ENCODE measurements around the gene DNAH9.
"Not testable (repeated sequence)": the region's sequence is repeated elsewhere in the genome, so short reads cannot be mapped to it uniquely, and the experiment has no call there.

The DNAH9 gene

DNA sequence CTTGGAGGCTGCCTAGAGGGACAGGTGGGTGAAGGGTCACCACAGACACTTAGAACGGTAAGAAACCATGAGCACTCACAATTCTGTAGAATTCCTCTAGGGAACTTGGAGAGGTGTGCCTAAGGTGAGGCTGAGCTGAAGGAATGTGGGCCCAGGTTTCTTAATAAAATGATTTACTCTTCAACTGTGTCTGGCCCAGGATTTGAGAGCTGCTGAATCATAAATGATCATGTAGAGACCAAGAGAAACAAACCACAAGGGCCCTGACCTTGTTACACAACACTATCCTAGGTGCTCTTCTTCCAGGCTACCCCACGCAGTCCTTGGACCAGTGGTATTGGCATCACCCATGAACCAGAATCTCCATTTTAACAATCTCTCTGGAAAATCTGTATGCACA lies 371.3 kb downstream of the DNAH9 start:
- Histone ChIP-seq H4K20me1 (no peaks in the 10 kb centered on the region), H3K4me2 (no peak overlapping the region), H3K27ac (no peak overlapping the region), H3K9ac (no peak overlapping the region), H3K4me1 (no peaks in the 10 kb centered on the region), H3K4me3 (no peak overlapping the region), H3K36me3 (peaks cover 0 to 21% (median 6%) of the 10 kb centered on the region in 11 experiments; a peak in 10 of 22 replicates), H3K27me3 (no peaks in the 10 kb centered on the region), H3K9me3 (replicated peaks in 1 of 11) (peaks cover 36 to 49% (median 46%) of the 10 kb centered on the region in 11 experiments)
- TF ChIP-seq Cebpa-rat (IDR thresholded peaks at IDR 0.05) = no peak

DNA sequence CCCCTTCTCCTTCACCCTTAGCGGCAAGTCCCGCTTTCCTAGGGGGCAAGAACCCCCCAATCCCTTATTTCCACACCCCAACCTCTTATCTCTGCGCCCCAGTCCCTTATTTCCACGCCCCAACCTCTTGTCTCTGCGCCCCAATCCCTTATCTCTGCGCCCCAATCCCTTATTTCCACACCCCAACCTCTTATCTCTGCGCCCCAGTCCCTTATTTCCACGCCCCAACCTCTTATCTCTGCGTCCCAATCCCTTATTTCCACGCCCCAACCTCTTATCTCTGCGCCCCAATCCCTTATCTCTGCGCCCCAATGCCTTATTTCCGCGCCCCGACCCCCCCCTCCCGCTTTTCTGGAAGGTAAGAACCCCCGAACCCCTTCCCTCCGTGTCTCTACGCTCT lies 374.5 kb downstream of the DNAH9 start:
- not testable (repeated sequence) for H3K4me3 ChIP-seq, H3K4me2 ChIP-seq, H3K9ac ChIP-seq, H4K20me1 ChIP-seq, H3K27me3 ChIP-seq, H3K27ac ChIP-seq, H3K4me1 ChIP-seq
- peaks cover 9 to 18% (median 10%) of the 10 kb centered on the region in 11 experiments for H3K36me3 ChIP-seq
- H3K9me3 ChIP-seq (replicated peaks in 1 of 11) = peaks cover 7 to 19% (median 15%) of the 10 kb centered on the region in 11 experiments; a peak in 21 of 22 replicates

DNA sequence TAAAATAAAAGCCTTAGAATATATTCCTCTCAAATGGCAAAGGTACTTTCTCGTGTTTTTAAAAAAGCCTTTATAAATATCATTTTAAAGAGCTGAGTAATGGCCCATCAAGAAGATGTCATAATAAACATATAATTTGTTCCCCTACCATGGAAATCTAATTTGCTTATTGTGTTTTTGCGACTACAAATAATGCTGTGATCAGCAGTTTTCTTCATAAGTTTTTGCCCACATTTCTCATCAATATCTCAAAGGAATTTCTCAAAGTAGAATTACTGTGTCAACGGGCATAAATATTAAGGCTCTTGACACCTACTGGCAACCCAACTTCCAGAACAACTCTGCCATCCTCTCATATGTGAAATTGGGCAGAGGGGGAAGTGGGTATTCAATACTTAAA lies 381.5 kb downstream of the DNAH9 start:
- Histone ChIP-seq H3K4me2 (no peak overlapping the region), H3K9ac (no peak overlapping the region), H3K27ac (no peak overlapping the region), H3K36me3 (peaks cover 39 to 70% (median 58%) of the 10 kb centered on the region in 11 experiments), H4K20me1 (no peaks in the 10 kb centered on the region), H3K4me1 (peaks cover 0 to 8% (median 0%) of the 10 kb centered on the region in 10 experiments; a peak in 2 of 20 replicates), H3K27me3 (no peaks in the 10 kb centered on the region), H3K9me3 (replicated peaks in 1 of 11) (no peaks in the 10 kb centered on the region), H3K4me3 (no peak overlapping the region)
- no peak for TF ChIP-seq Cebpa-rat (IDR thresholded peaks at IDR 0.05)

DNA sequence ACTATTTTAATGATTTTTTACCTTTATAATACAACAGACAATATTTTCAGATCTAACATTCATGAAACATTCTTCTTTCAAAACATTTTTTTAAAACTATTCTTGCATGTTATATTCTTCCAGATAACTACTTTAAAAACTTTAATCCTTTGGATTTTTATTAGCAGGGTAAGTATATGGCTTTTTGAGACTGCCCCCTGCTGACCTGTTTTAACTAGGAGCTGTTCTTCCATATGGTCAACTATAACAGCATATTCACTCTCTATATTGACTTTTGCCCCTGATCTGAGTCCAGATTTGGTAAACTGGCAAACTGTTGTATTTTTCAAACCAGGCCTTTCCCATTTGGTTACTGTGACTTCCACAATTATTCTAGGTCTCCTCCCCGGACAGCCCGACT lies 382.5 kb downstream of the DNAH9 start:
- peaks cover 46 to 80% (median 68%) of the 10 kb centered on the region in 11 experiments for H3K36me3 ChIP-seq
- no peaks in the 10 kb centered on the region for H3K9me3 ChIP-seq (replicated peaks in 1 of 11)
- H3K9ac ChIP-seq = no peak overlapping the region
- H3K4me1 ChIP-seq = peaks cover 0 to 8% (median 0%) of the 10 kb centered on the region in 10 experiments; a peak in 2 of 20 replicates
- H4K20me1 ChIP-seq = peaks cover 0 to 2% (median 0%) of the 10 kb centered on the region in 11 experiments; a peak in 2 of 22 replicates
- H3K4me3 ChIP-seq = no peak overlapping the region
- no peak overlapping the region for H3K27ac ChIP-seq
- H3K4me2 ChIP-seq = no peak overlapping the region
- no peak for TF ChIP-seq Cebpa-rat (IDR thresholded peaks at IDR 0.05)
- no peaks in the 10 kb centered on the region for H3K27me3 ChIP-seq

GRCh38 chr17:11981862-11982261 lies 383.6 kb downstream of the DNAH9 start:
- no peak for TF ChIP-seq Cebpa-rat (IDR thresholded peaks at IDR 0.05)
- H3K27me3 ChIP-seq = no peaks in the 10 kb centered on the region
- no peak overlapping the region for H3K4me3 ChIP-seq
- H4K20me1 ChIP-seq = peaks cover 0 to 10% (median 0%) of the 10 kb centered on the region in 11 experiments; a peak in 4 of 22 replicates
- H3K9me3 ChIP-seq (replicated peaks in 1 of 11) = no peaks in the 10 kb centered on the region
- H3K27ac ChIP-seq = no peak overlapping the region
- peaks cover 0 to 8% (median 0%) of the 10 kb centered on the region in 10 experiments; a peak in 2 of 20 replicates for H3K4me1 ChIP-seq
- H3K36me3 ChIP-seq = peaks cover 45 to 87% (median 75%) of the 10 kb centered on the region in 11 experiments
- no peak overlapping the region for H3K4me2 ChIP-seq
- no peak overlapping the region for H3K9ac ChIP-seq

GRCh38 chr17:11986179-11986941 lies 388.1 kb downstream of the DNAH9 start:
- peaks cover 0 to 8% (median 0%) of the 10 kb centered on the region in 10 experiments; a peak in 2 of 20 replicates for H3K4me1 ChIP-seq
- TF ChIP-seq Cebpa-rat (IDR thresholded peaks at IDR 0.05) = no peak
- no peaks in the 10 kb centered on the region for H3K27me3 ChIP-seq
- H3K9ac ChIP-seq = no peak overlapping the region
- H3K27ac ChIP-seq = no peak overlapping the region
- peaks cover 42 to 94% (median 78%) of the 10 kb centered on the region in 11 experiments for H3K36me3 ChIP-seq
- H4K20me1 ChIP-seq = peaks cover 0 to 11% (median 0%) of the 10 kb centered on the region in 11 experiments; a peak in 4 of 22 replicates
- H3K9me3 ChIP-seq (replicated peaks in 1 of 11) = no peaks in the 10 kb centered on the region
- H3K4me2 ChIP-seq = no peak overlapping the region
- H3K4me3 ChIP-seq = no peak overlapping the region

DNA sequence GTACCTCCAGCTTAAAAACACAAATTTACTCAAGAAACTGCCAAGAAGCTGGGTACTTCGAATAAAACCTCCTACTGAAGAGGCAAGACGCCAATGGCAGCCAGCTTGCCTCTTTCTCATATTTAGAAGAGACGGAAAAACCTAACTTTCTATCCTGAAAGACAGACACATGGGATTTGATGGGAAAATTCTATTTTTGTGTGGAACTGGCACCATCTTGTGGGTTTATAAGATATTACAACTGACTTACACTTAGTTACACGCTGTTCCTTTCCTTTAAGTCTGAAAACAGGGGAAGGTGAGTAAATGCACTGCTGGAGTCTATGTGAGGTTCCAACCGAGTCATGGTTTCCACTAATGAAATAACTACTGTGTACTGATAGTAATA lies 388.7 kb downstream of the DNAH9 start:
- TF ChIP-seq Cebpa-rat (IDR thresholded peaks at IDR 0.05) = no peak
- H3K9me3 ChIP-seq (replicated peaks in 1 of 11) = no peaks in the 10 kb centered on the region
- no peak overlapping the region for H3K27ac ChIP-seq
- H4K20me1 ChIP-seq = peaks cover 0 to 11% (median 0%) of the 10 kb centered on the region in 11 experiments; a peak in 4 of 22 replicates
- H3K27me3 ChIP-seq = no peaks in the 10 kb centered on the region
- H3K36me3 ChIP-seq = peaks cover 47 to 94% (median 79%) of the 10 kb centered on the region in 11 experiments
- H3K4me2 ChIP-seq = no peak overlapping the region
- no peak overlapping the region for H3K9ac ChIP-seq
- no peak overlapping the region for H3K4me3 ChIP-seq
- H3K4me1 ChIP-seq = peaks cover 0 to 5% (median 0%) of the 10 kb centered on the region in 10 experiments; a peak in 2 of 20 replicates

- peaks cover 0 to 11% (median 3%) of the 10 kb centered on the region in 11 experiments; a peak in 4 of 22 replicates for H4K20me1 ChIP-seq
- H3K4me2 ChIP-seq = no peak overlapping the region
- H3K4me1 ChIP-seq = peaks cover 0 to 7% (median under 1%) of the 10 kb centered on the region in 10 experiments; a peak in 5 of 20 replicates
- H3K9ac ChIP-seq = no peak overlapping the region
- no peak overlapping the region for H3K27ac ChIP-seq
- no peak overlapping the region for H3K4me3 ChIP-seq
- TF ChIP-seq Cebpa-rat (IDR thresholded peaks at IDR 0.05) = no peak
- H3K9me3 ChIP-seq (replicated peaks in 1 of 11) = no peaks in the 10 kb centered on the region
- H3K36me3 ChIP-seq = peaks cover 32 to 71% (median 55%) of the 10 kb centered on the region in 11 experiments
- no peaks in the 10 kb centered on the region for H3K27me3 ChIP-seq
These were observed 392.2 kb downstream of the DNAH9 start for GRCh38 chr17:11990363-11990983.

GRCh38 chr17:11991461-11991860 lies 393.2 kb downstream of the DNAH9 start:
- H3K27ac ChIP-seq = no peak overlapping the region
- H3K36me3 ChIP-seq = peaks cover 32 to 61% (median 49%) of the 10 kb centered on the region in 11 experiments

More at GRCh38 chr17:11991461-11991860, 393.2 kb downstream of the DNAH9 start:
- Histone ChIP-seq H3K9me3 (replicated peaks in 1 of 11) (no peaks in the 10 kb centered on the region), H4K20me1 (peaks cover 0 to 5% (median 0%) of the 10 kb centered on the region in 11 experiments; a peak in 4 of 22 replicates), H3K4me3 (no peak overlapping the region), H3K4me2 (no peak overlapping the region), H3K9ac (no peak overlapping the region), H3K27me3 (no peaks in the 10 kb centered on the region), H3K4me1 (peaks cover 0 to 14% (median 8%) of the 10 kb centered on the region in 10 experiments; a peak in 13 of 20 replicates)
- no peak for TF ChIP-seq Cebpa-rat (IDR thresholded peaks at IDR 0.05)

Measured in BLaER1 treated with 17β-estradiol and CSF1 and Interleukin-3, amounts not matched to agents 10 nM and 100 nM (cell line).